Stimulated activated CD4-positive, alpha-beta T cell treated with anti-CD3 and anti-CD28 coated beads, Interleukin-12 subunit alpha, Interleukin-12 subunit beta, amount 100 ng/mL, for 48 hours (primary cell): Measurements from ENCODE around the gene SLFN5.
A peak's percentile ranks its signal among the peaks of the same experiment; 100 is the strongest.
"Not testable (repeated sequence)": the region's sequence is repeated elsewhere in the genome, so short reads cannot be mapped to it uniquely, and the experiment has no call there.

Source experiments
- DNase-seq, 3 donors: peaks; one replicate each; pipeline ENCODE4 v3.0.0-alpha.2; 2020; ENCODE audit warnings: low read depth in 2 of 3, low spot score in 1 of 3

Gene SLFN5

DNA sequence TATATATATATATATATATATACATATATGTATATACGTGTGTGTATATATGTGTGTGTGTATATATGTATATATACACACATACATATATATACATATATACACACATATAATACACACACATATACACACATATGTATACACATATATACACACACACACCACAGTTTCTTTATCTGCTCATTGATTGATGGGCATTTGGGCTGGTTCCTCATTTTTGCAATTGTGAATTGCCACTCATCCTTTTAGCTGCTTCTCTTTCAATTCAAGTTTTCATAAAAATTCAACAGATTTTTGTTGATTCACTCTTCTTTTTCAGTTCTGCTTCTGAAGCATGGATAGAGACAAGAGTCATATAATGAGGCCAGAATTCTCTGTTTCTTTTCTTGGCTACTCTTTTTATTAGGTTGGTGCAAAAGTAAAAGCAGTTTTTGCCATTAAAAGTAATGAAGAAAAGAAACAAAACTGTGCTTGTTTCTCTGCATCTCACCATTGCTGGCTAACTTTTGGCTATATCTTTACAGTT is 44.5 kb downstream of the SLFN5 start:
- DNase-seq: no peak

DNA sequence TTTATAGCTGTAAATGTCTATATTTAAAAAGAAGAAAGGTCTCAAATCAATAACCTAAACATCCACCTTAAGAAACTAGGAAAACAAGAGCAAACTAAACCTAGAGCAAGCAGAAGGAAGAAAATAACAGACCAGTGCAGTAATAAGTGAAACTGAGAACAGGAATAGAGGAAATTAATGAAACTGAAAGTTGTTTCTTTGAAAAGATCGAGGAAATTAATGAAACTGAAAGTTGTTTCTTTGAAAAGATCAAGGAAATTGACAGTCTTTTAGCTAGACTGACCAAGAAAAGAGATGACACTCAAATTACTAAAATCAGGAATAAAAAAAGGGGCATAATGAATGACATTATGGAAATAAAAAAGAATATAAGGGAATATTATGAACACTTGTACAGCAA is 46.4 kb downstream of the SLFN5 start:
- DNase-seq: no peak

DNA sequence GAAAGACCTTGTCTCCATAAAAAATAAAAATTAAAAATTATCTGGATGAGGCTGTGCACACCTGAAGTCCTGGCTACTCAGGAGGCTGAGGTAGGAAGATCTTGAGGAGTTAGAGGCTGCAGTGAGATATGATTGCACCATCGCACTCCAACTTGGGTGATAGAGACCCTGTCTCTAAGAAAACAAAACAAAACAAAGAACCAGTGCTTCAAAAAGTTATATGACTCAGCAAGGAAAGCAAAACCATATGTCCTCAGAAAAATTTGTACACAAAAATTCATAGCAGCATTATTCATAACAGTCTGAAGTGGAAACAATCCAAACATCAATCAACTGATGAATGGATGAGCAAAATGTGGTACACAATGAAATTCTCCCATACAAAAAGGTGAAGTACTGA is 48.9 kb downstream of the SLFN5 start:
- DNase-seq: no peak

DNA sequence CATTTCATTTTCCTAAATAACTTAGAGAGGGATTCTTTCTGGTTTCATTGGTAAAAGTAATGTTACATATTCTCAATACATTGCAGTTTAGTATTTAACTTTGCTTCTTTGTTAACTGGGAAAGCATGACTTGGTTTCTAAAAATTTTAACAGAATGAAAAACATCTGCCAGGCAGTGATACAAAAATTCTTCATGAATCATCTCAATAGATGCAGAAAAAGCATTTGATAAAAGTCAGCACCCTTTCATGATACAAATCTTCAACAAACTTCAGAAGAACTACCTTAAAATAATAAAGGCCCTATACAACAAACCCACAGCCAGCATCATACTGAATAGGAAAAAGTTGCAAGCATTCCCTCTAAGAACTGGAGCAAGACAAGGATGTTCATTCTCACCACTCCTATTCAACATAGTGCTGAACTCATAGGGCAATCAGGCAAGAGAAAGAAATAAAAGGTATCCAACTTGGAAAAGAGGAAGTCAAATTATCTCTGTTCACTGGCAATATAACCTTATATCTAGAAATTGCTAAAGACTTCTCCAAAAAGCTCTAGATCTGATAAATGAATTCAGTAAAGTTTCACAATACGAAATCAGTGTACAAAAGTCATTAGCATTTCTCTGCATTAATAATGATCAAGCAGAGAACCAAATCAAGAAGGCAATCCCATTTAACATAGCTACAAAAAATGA is 50.4 kb downstream of the SLFN5 start:
- DNase-seq: no peak

DNA sequence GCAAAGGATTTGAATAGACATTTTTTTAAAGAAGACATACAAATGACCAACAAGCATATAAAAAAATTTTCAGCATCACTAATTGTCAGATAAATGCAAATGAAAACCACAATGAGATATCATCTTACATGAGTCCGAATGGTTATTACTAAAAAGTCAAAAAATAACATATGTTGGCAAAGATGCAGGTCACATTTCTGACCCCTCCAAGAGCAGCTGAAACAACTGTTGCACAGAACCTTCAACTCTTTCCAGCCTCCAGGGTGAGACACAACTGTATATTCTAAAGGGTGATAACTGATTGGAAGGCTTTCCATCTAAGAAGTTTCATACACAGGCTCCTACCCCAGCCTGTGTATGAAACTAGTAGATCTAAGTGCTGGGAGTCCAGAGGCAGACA is 51.9 kb downstream of the SLFN5 start:
- no peak for DNase-seq

DNA sequence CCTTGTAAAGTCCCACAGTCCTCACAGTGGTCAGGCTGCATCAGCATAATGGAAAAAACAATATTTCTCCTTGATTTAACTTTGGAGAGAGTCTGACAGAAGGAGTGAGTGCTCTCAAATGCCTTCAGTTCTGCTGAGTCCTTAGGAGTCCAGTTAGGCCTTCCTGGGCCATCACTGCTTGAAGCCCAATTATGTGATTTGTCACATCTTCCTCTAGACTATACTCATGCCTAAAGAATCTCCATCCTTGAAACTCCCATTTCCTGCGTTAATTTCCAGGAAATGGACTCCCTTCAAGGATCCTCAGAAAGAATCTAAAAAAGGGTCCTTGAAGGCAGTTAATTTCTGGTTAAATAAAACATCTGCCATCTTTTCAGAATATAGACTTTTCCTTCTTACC is 52.8 kb downstream of the SLFN5 start:
- DNase-seq: no peak

DNA sequence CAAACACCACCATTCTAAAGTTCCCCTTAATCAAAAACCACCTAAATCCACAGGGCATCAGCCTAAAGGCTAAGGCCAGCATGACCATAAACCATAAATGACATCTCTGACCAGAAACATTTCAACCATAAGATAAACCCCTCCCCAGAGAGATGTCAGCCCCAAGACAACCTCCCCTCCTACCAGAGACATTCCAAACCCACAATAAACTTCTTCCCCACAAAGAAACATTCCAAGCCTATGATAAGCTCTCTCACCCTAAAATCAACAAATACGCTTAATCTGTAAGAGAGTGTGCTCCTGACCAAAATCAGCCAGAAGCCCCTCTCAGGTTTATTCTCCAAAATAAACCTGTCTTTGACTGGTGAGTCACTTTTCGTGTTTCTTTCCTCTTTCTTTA is 54.8 kb downstream of the SLFN5 start:
- DNase-seq: no peak

DNA sequence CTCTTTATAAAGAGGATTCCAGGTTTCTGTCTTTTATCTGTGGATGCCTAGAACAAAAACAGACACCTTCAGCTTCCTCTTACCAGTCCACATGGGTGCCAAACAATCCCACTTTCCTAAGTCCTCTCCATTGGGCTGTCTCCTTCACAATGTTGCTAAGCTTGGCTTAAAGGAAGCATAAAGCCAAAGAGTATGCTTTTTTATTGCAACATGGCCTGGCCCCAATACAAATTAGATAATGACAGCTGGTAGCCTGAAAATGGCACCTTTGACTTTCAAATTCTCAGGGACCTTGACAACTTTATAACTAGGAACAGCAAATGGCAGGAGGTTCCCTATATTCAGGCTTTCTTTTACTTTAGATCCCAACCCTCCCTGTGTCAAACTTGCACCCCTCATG is 55.8 kb downstream of the SLFN5 start:
- DNase-seq: no peak

DNA sequence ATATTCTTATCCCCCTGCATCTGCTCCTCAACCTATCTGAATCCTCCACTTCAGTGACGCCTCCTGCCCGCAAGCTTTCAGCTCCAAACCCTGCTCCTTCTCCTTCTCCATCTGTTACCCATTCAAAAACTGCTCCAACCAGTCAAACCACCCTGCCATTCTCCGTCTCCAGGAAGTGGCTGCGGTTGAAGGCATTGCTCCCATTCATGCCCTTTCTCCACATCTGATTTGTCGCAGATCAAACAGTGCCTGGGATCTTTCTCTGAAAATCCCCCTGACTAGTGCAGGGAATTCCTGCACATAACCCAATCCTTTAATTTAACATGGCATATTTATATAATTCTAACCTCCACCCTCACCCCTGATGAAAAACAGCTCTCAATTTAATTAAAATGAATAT is 56.3 kb downstream of the SLFN5 start:
- no peak for DNase-seq

DNA sequence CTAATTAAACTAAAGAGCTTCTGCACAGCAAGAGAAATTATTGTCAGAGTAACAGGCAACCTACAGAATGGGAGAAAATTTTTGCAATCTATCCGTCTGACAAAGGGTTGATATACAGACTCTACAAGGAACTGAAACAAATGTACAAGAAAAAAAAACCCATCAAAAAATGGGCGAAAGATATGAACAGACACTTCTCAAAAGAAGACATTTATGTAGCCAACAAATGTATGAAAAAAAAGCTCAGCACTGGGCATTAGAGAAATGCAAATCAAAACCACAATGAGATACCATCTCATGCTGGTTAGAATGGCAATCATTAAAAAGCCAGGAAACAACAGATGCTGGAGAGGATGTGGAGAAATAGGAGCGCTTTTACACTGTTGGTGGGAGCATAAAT is 66.5 kb downstream of the SLFN5 start:
- not testable (repeated sequence) for DNase-seq

DNA sequence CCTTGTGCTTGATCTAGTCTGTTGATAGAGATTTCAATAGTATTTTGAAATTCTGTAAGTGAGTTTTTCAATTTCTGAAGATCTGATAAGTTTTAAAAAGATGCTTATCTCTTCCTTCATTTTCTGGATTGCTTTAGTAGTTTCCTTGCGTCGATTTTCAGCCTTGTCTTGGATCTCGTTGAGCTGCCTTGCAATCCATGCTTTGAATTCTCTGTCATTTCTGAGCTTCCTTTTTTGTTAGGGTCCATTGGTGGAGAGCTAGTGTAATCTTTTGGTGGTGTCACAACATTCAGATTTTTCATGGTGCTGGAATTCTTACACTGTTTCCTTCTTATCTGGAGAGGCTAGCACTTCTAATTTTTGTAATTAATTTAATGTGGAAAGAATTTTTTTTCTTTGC is 69.5 kb downstream of the SLFN5 start:
- DNase-seq: no peak

DNA sequence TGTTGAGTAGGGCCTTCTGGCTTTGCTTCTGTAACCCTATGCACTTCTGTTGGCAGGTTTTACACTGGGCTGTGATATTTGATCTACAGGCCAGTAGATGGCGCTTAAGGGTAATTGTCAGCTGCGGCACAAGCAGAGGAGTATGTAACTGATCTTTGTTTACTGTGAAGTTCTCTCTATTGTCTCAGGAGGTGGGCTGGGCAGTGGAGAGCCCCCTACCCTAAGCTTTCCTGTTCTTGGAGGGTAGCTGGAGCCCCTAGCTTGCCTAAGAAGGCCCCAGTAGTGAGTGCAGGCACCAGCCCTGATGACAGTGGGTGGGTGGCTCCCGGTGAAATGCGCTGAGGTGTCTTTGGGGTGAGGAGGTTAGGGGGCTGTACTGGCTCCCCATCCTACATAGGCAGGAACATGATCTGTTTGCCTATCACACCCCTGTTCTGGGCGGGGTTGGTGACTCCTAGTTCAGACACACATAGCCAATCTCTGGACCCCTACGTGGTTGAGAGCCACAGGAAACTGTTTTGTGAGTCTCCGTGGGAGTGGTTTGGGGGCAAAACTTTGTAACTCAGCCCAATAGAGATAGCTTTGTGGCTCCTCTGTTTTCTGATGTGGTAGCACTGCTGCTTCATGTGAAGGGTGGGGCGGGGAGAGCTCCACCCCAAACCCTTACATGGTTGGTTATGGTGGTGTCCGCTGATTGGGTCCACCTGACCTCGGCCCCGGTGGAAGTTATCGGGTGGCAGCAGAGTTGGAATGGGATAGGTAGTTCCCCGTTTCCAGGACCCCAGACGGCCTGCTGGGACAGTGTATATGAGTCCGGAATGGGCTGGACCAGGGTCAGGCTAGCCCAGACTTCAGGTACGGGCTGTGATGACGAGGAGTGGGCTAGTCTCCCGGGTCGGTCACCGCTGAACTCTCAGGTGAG is 70.2 kb downstream of the SLFN5 start:
- peak; percentile 34 to 57 (median 52) for DNase-seq

DNA sequence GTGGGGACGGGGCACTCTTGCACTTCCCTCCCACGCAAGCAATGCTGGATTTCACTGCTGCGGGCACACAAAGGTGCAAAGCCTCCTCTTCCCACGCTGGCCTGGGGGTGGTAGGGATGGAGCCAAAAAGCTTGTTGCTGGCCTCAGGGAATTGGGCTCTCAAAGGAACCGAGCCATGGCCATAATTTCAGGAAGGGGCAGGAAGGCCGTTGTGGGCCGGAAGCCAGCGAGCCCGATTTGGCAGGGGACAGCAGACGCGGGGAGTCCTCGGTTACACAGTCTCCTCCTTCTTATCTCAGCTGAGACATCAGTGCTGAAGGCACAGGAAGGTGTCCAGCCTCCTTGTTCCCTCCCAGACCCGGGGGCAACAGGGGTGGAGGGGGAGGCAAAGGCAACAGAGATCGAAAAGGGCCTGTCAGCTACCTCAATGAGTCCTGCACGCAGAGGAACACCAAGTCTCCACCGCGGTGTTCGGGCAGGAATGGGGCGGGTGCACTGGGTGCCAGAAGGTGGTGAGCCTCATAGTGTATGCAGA is 71.1 kb downstream of the SLFN5 start:
- DNase-seq: no peak

DNA sequence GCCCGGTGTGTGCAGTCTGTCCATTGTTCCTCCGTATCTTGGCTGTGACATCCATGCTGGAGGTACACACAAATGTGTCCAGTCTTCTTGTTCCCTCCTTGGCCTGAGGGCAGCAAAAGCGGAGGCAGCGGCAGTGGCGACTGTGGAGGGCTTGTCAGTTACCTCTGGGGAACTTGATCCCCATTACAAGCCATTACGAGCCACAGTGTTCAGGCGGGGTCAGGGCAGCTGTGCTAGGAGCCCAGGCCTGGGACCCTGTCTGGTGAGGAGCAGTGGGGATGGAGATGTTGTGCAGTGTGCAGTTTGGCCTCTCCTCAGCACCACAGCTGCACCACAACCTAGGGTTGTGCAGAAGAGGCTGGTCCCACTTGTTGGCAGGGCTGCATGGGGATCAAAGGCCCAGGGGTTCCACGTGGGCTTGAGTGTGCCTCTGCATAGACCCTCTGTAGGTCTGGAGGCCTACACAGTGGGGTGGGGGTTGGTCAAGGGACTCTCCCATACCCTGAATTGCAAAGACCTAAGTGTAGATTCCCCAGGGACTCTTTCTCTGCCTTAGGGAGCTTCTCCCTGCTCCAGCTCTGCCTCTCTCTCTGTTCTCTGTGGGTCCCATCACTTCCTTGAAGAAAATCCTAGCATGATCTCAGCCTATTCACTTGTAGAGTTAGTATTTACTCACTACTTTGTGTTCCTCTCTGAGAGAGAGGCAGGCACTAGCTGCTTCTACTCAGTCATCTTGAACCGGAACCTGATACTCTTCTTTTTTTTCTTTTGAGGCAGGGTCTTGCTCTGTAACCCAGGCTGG is 71.7 kb downstream of the SLFN5 start:
- no peak for DNase-seq

DNA sequence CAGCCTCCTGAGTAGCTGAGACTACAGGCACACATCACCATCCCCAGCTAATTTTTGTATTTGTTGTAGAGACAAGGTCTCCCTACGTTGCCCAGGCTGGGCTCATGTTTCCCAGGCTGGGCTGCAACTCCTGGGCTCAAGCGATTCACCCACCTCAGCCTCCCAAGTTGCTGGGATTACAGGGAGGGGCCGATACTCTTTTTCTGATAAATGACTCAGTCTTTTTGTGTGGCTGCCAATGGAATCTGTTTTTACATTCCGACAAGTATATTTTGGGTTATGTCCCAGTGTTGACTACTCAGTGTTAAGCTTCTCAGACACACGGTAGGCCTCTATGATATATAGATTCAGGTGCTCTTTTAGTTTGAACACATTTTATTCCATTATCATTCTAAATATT is 72.4 kb downstream of the SLFN5 start:
- no peak for DNase-seq

DNA sequence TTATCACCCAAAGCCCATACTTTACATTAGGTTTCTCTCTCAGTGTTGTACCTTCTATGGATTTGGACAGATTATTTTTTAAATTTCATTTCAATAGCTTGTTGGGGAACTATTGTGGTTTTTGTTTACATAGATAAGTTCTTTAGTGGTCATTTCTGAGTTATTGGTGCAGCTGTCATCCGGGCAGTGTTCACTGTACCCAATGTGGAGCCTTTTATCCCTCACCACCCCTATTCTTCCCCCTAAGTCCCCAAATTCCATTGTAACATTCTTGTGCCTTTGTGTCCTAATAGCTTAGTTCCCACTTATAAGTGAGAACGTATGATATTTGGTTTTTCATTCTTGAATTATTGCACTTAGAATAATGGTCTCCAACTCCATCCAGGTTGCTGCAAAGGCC is 73.1 kb downstream of the SLFN5 start:
- no peak for DNase-seq

DNA sequence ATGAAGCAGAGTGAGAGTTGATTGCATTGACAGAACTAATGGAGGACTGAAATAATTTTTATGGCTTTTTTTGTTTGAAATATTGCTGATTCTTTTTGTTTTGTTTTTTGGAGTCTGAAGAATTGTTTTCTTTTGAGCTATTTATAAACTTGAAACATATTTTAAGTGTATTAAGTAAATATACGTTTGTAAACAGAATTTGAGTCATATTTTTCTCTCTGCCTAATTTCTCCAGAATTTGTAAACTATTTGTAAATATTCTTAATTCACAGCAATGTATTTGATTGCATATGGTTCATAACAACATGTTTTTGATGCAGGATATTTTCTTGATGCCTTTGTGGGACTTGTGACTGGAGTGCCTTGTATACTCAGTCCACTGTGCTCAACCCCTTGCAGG is 79.9 kb downstream of the SLFN5 start:
- DNase-seq: no peak
